ENCODE results near the gene ITIH3.

DNA sequence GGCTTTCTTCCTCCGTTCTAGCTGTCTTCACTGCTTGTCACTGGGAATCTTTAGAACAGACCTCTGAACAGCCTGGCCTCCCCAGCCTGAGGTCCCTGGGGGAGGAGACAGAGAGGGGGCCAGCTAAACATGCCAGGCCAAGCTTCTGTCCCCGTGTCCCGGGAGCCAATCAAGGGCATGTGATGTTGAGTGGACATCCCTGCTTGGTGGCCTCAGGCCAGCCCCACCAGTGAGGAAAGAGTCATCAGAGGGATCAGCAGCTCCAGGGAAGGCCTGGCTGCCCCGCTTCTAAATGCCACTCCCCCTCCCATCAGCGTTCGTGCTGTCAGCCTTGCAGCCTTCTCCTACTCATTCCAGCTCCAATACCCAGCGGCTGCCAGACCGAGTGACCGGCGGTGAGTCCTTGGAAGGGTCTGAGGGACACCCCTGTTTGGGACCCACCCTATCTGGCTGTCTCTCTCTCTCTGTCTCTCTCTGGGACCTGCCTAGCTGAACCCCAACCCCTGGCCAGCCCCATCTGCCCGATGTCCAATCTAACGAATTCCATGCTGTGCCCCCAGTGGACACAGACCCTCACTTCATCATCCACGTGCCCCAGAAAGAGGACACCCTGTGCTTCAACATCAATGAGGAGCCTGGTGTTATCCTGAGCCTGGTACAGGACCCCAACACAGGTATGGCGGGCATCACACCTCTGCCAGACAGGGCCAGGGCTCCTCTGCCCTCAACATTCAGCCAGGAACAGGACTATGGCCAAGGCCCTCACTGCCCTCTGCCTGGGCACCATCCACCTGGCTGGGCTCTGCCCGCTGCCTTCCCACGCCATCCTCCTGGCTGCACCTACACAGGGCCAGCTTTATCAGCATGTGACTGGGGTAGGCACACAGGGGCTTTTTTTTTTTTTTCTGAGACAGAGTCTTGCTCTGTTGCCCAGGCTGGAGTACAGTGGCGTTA is 6.6 kb upstream of the ITIH3 start:
- TF ChIP-seq CTCF (conservative IDR thresholded peaks at IDR 0.05) (no peak), ZFX (IDR thresholded peaks at IDR 0.05) (no peak)

Measured in C4-2B (cell line).